GM12878 (cell line): ENCODE results near the gene OSMR. TPM values are rescaled to one million over a fixed set of nuclear protein-coding genes. Genes with fewer than 3 reads are reported as not detected.
"Not testable (repeated sequence)": the region's sequence is repeated elsewhere in the genome, so short reads cannot be mapped to it uniquely, and the experiment has no call there.

ENCODE experiments used
- ATAC-seq: fragments of 200-7000 bp; cut with Tn5 transposase; 3 replicates; pipeline ENCODE4 v1.9.1; 2020; ENCODE audit warnings: mild to moderate bottlenecking, moderate library complexity
- BruUV-seq: library from RNA; stranded (reverse); fragments of 400-500 nt; replicated peaks from 2 replicates; lab custom pipeline; 2021; lab: Mats Ljungman, UMichigan
- CTCF ChIA-PET: fragments of 300-600 bp; sonication (Branson Sonifier 250); formaldehyde crosslinking; extraction: SDS; loops from one replicate; lab custom pipeline; 2021; ENCODE audit warnings: inconsistent platforms; lab: Yijun Ruan, JAX
- POLR2A ChIA-PET: fragments of 350-600 bp; formaldehyde crosslinking; extraction: SDS; loops from one replicate; lab custom pipeline; 2021; ENCODE audit warnings: inconsistent platforms; lab: Charles Lee
- RAD21 ChIA-PET: fragments of 300-600 bp; sonication (Branson Sonifier 250); formaldehyde crosslinking; loops from one replicate; lab custom pipeline; 2023; ENCODE audit warnings: antibody characterized with exemption; ENCODE audit not compliant: unreplicated experiment; lab: Charles Lee
- SMC1A ChIA-PET: fragments of 300-600 bp; sonication (Branson Sonifier 250); formaldehyde crosslinking; loops from one replicate; lab custom pipeline; 2023; ENCODE audit not compliant: unreplicated experiment, uncharacterized antibody; lab: Charles Lee
- DNase-seq: peaks from one replicate; pipeline ENCODE4 v3.0.0-alpha.2; 2011; ENCODE audit warnings: low read depth, low spot score
- FAIRE-seq: peaks from 3 replicates; lab custom pipeline; 2011; peaks lifted over from hg19 to GRCh38; lab: Jason Lieb, UNC
- H2AFZ ChIP-seq: 2 replicates; pipeline ENCODE4 v1.6.0; 2011; ENCODE audit warnings: low read depth, low read length, control low read depth; ENCODE audit not compliant: control insufficient read depth
- H3K27ac ChIP-seq: 2 replicates; pipeline ENCODE4 v1.5.1; 2011; ENCODE audit warnings: control low read depth; ENCODE audit not compliant: control insufficient read depth, insufficient read depth
- H3K27me3 ChIP-seq, 2 experiments: replicated peaks in 1 of 2; 2 replicates each; pipeline versions ENCODE4 v1.6.0 to v1.6.1; 2011; ENCODE audit warnings: low read length in 1 of 2; ENCODE audit not compliant: control insufficient read depth in 2 of 2, insufficient read depth in 2 of 2
- H3K36me3 ChIP-seq, 2 experiments: 2 replicates each; pipeline ENCODE4 v1.5.1; 2011; ENCODE audit warnings: low read length in 1 of 2; ENCODE audit not compliant: control insufficient read depth in 2 of 2, insufficient read depth in 2 of 2
- H3K4me1 ChIP-seq: 2 replicates; pipeline ENCODE4 v1.6.1; 2011; ENCODE audit warnings: mild to moderate bottlenecking, low read length, moderate library complexity, mixed read lengths; ENCODE audit not compliant: control insufficient read depth, insufficient read depth
- H3K4me2 ChIP-seq: 2 replicates; pipeline ENCODE4 v1.6.0; 2011; ENCODE audit warnings: control low read depth; ENCODE audit not compliant: control insufficient read depth, insufficient read depth
- H3K4me3 ChIP-seq: fragments of 200-600 bp; sonication (generic); 2 replicates; pipeline ENCODE4 v1.5.1; 2016
- H3K79me2 ChIP-seq: 2 replicates; pipeline ENCODE4 v1.6.0; 2011; ENCODE audit warnings: low read length; ENCODE audit not compliant: control insufficient read depth, insufficient read depth
- H3K9ac ChIP-seq: 2 replicates; pipeline ENCODE4 v1.8.0; 2011; ENCODE audit warnings: low read length, control low read depth, mixed read lengths; ENCODE audit not compliant: control insufficient read depth, insufficient read depth
- H3K9me3 ChIP-seq: replicated peaks from 3 replicates; pipeline ENCODE4 v1.5.1; 2011; ENCODE audit warnings: mild to moderate bottlenecking, low read length; ENCODE audit not compliant: control insufficient read depth, insufficient read depth
- H4K20me1 ChIP-seq: 2 replicates; pipeline ENCODE4 v1.6.0; 2011; ENCODE audit not compliant: control insufficient read depth, insufficient read depth
- EGR1 ChIP-seq, 2 experiments: IDR thresholded peaks; 1 replicate in 1 of 2; 2 replicates in 1 of 2; pipeline ENCODE4 v1.6.1; 2011 to 2012; ENCODE audit warnings: low read depth in 2 of 2, low read length in 2 of 2, borderline replicate concordance in 1 of 2, mild to moderate bottlenecking in 1 of 2, moderate library complexity in 1 of 2
- KAT2A ChIP-seq: conservative IDR thresholded peaks from 2 replicates; pipeline ENCODE4 v1.6.1; 2011; ENCODE audit warnings: low read depth, low read length; ENCODE audit not compliant: control insufficient read depth
- WGBS: methylation state at CpG from one replicate; pipeline ENCODE4 v1.1.6; 2016; ENCODE audit warnings: low lambda C conversion rate; ENCODE audit not compliant: insufficient replicate concordance, insufficient coverage; ENCODE audit errors: missing lambda C conversion rate; 5-methylcytosine and 5-hydroxymethylcytosine counted together
- in situ Hi-C: fragments of 300-500 bp; cut with MboI; formaldehyde crosslinking; loops from 9 replicates; pipeline ENCODE4 v1.14.3; 2018; ENCODE audit warnings: mixed read lengths
- intact Hi-C: fragments of 100-400 bp; cut with micrococcal nuclease; formaldehyde crosslinking; loops from one replicate; pipeline ENCODE4 v1.14.2; 2022; ENCODE audit not compliant: unreplicated experiment
- polyA plus RNA-seq, 11 experiments: library from polyadenylated mRNA; depleted of rRNA in 4 of 11; unstranded in 6 of 11; stranded (reverse) in 5 of 11; fragments of >200 nt; fragmentation: Nextera tagmentation in 4 of 11; fragmentation: Illumina TruSeq in 1 of 11; extraction: Ambion mirVana in 4 of 11; extraction: Trizol in 1 of 11; gene quantifications; 1 replicate in 1 of 11; 2 replicates in 10 of 11; pipeline versions ENCODE4 v1.2.1 to v1.2.3, GENCODE V29; 2011 to 2016; ENCODE audit warnings: inconsistent platforms in 2 of 11, missing spikeins in 2 of 11, low read depth in 1 of 11
- total RNA-seq, 4 experiments: library from RNA; depleted of rRNA in 3 of 4; stranded (reverse); fragments of >200 nt in 3 of 4; fragmentation: Illumina TruSeq in 1 of 4; extraction: Trizol in 1 of 4; gene quantifications; 2 replicates each; pipeline versions ENCODE4 v1.2.1 to v1.2.3, GENCODE V29; 2013 to 2021

The OSMR gene
- total and polyA plus RNA-seq, 10 of the 15 experiments (the other 5 are each of a cell fraction or from before 2014, with no cell fraction given), result 0.03 to 0.05 TPM; not detected in 8

DNA sequence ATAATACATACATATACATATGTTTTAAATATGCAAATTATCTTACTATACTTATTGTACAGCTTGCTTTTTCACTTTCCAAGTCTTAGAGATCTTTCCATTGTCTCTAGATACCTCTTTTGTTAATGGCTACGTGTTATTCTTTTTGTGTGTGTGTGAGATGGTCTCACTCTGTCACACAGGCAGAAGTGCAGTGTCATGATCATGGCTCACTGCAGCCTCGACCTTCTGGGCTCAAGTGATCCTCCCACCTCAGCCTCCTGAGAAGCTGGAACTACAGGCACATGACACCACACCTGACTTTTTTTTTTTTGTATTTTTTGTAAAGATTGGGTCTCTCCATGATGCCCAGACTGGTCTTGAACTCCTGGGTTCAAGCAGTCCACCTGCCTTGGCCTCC is 2.8 kb downstream of the OSMR start:
- no peak for FAIRE-seq
- Histone ChIP-seq H3K9me3 (no peaks in the 10 kb centered on the region; the same call in 2 of the 3 replicates), H3K27me3 (peaks cover 0 to 6% of the 10 kb centered on the region in 2 experiments; a peak in 2 of 4 replicates), H3K36me3 (no peaks in the 10 kb centered on the region), H3K27ac (no peak overlapping the region), H3K9ac (no peak overlapping the region), H3K4me1 (no peaks in the 10 kb centered on the region), H3K4me2 (no peak overlapping the region), H3K4me3 (no peak overlapping the region), H4K20me1 (no peaks in the 10 kb centered on the region), H2AFZ (no peak overlapping the region), H3K79me2 (no peaks in the 10 kb centered on the region)
- no peak for TF ChIP-seq KAT2A
- TF ChIP-seq EGR1 (IDR thresholded peaks at IDR 0.05; ENCODE audit: borderline replicate concordance in 1 of 2, low read depth in 2 of 2, low read length in 2 of 2), result no peak
- CTCF ChIA-PET, result interaction anchor here (0.6 kb wide), 1 partner anchor 136 kb away, joined by 4 read pairs; no protein-coding TSS in a partner anchor
- intact Hi-C loops, result no loop called here
- in situ Hi-C loops, result no loop called here
- 7% methylated on average over 2 of the region's 2 CpGs for WGBS
- POLR2A ChIA-PET, result no interaction called here
- no peak for ATAC-seq
- RAD21 ChIA-PET, result no interaction called here
- no TSS peak for BruUV-seq
- SMC1A ChIA-PET, result interaction anchor here (1.3 kb wide), 1 partner anchor 11 kb away, joined by 4 read pairs; no protein-coding TSS in a partner anchor
- no peak for DNase-seq

GRCh38 chr5:38851640-38852039 is 5.8 kb downstream of the OSMR start:
- FAIRE-seq, BruUV-seq, POLR2A ChIA-PET: not testable (repeated sequence)

More at GRCh38 chr5:38851640-38852039, 5.8 kb downstream of the OSMR start:
- CTCF ChIA-PET, ATAC-seq, H3K36me3 ChIP-seq, in situ Hi-C loops, H3K79me2 ChIP-seq, H3K9ac ChIP-seq, DNase-seq, H2AFZ ChIP-seq, intact Hi-C loops, H4K20me1 ChIP-seq, H3K9me3 ChIP-seq, RAD21 ChIA-PET, H3K4me2 ChIP-seq, H3K4me3 ChIP-seq, H3K4me1 ChIP-seq, SMC1A ChIA-PET, H3K27me3 ChIP-seq, H3K27ac ChIP-seq: not testable (repeated sequence)
- 5% methylated on average over 5 of the region's 5 CpGs for WGBS
